Subcutaneous adipose tissue (tissue), 4 donors: ENCODE results near the gene LURAP1L. TPM values are rescaled to one million over a fixed set of nuclear protein-coding genes. Genes with fewer than 3 reads are reported as not detected.

Experiments used
- total RNA-seq, 4 donors: library from RNA; depleted of rRNA; stranded (reverse); fragments of >200 nt; gene quantifications; one replicate each; pipeline ENCODE4 v1.1.0, GENCODE V29; 2016
- TF ChIP-seq, protein P1 (sequence below): fragments of 450-650 bp; IDR thresholded peaks from one replicate; pipeline ENCODE4 v1.5.1; 2016; ENCODE audit warnings: low read depth, mild to moderate bottlenecking, control low read depth, antibody characterized with exemption, moderate library complexity

LURAP1L gene
- total RNA-seq, 4 donors from 2014 or later = 12.6 to 22.0 (median 16.7) TPM

- TF ChIP-seq, protein P1, sequence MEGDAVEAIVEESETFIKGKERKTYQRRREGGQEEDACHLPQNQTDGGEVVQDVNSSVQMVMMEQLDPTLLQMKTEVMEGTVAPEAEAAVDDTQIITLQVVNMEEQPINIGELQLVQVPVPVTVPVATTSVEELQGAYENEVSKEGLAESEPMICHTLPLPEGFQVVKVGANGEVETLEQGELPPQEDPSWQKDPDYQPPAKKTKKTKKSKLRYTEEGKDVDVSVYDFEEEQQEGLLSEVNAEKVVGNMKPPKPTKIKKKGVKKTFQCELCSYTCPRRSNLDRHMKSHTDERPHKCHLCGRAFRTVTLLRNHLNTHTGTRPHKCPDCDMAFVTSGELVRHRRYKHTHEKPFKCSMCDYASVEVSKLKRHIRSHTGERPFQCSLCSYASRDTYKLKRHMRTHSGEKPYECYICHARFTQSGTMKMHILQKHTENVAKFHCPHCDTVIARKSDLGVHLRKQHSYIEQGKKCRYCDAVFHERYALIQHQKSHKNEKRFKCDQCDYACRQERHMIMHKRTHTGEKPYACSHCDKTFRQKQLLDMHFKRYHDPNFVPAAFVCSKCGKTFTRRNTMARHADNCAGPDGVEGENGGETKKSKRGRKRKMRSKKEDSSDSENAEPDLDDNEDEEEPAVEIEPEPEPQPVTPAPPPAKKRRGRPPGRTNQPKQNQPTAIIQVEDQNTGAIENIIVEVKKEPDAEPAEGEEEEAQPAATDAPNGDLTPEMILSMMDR = no peak
Measured at GRCh38 chr9:12798066-12798770, 23.4 kb downstream of the LURAP1L start.

DNA sequence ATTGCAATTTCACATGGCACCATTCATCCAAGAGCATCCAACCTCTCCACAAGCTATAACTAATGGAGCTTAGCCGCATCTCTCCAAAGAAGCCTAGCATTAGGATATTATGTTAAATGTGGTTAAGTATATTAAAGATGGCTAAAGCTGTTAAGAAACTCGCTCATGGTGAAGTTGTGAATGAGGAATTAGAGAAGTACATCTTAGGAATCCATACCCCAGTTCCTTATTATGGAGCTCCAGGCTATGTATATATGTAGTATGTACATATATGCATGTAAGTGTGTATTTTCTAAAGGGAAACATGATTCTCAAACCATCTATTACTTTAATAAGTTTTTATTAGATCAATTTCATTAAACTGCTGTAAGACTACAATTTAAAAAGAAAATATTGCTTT lies 26.4 kb downstream of the LURAP1L start:
- TF ChIP-seq, protein P1 = no peak

GRCh38 chr9:12801663-12802062 lies 26.8 kb downstream of the LURAP1L start:
- TF ChIP-seq, protein P1 = no peak

DNA sequence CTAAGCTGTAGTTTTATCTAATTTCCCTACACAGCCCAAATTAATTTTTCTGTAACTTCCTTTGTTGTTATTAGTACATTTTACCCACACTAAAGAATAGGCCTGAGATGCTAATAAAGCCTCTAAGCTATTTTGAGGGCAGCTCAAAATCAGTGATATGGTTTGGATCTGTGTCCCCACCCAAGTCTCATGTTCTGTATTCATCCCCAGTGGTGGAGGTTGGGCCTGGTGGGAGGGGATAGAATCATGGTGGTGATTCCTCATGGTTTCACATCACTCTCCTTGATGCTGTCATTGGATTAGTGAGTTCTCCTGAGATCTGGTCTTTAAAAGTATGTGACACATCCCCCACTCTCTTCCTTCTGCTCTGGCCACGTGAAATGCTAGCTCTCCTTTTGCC lies 27.3 kb downstream of the LURAP1L start:
- TF ChIP-seq, protein P1 = no peak

GRCh38 chr9:12808569-12808968 lies 33.7 kb downstream of the LURAP1L start:
- TF ChIP-seq, protein P1 = no peak

- TF ChIP-seq, protein P1 = no peak
Measured at GRCh38 chr9:12809720-12810119, 34.9 kb downstream of the LURAP1L start.

- TF ChIP-seq, protein P1 = no peak
Measured at GRCh38 chr9:12811935-12812334, 37.1 kb downstream of the LURAP1L start.
